Germinal center (tissue), 1 donor: ENCODE results near the gene RIMS1.

Experiments used
- DNase-seq: peaks from one replicate; pipeline ENCODE4 v3.0.0; 2012; ENCODE audit warnings: mixed read lengths, low spot score

RIMS1 gene

GRCh38 chr6:72084992-72085569 is 198.7 kb downstream of the RIMS1 start:
- DNase-seq: no peak

DNA sequence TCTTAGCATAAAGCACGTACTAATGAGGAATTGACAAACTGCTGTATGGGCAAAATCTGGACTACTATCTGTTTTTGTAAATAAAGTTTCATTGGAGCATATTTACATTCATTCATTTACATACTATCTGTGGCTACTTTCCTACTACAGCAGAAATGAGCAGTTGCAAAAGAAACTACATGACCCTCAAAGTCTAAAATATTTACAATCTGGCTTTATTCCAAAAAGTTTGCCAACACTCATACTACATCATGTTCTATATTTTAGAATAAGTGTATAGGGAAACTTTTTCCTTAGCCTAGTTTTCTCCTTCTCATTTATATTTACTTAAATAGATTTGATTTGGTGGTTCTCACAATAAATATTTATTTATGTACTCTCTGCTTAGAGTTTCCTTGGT is 208.2 kb downstream of the RIMS1 start:
- DNase-seq: no peak

GRCh38 chr6:72102561-72102960 is 216.2 kb downstream of the RIMS1 start:
- DNase-seq: no peak

- no peak for DNase-seq
Observed at GRCh38 chr6:72111611-72112010, 225.3 kb downstream of the RIMS1 start.

DNA sequence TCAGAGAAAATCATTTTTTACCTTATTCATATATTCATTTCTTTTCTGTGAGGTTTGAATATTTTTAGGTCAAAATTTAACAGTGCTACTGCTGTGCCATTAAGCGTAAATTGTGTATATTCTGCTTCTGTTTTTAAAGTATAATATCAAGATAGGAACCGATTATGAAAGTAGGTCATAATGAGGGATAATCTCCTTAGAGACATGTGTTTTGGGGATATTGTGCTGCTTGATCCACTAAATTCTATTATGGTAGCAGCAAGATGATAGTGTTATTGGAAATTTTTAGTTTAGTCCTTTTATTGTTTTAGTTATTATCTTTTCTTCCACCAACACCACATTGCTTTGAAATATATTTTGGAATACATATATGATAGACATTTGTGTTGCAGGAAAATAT is 244.0 kb downstream of the RIMS1 start:
- no peak for DNase-seq

DNA sequence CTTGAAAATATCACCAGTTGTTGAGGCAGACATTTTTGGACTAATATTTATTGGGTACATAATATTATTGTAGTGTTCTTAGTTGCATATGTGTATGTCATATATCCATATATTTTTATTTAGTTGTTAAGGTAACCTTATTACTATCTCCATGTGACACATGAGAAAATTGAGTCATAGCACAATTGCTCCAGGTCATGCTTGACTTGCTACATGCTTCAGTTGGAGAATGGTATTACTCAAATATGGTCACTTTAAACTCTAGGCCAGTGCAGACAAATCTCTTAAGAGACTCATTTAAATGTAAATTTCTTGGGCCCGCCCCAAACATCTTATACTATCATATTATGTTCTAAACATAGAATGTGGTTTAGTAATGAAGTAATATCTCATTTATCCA is 246.1 kb downstream of the RIMS1 start:
- DNase-seq: no peak

DNA sequence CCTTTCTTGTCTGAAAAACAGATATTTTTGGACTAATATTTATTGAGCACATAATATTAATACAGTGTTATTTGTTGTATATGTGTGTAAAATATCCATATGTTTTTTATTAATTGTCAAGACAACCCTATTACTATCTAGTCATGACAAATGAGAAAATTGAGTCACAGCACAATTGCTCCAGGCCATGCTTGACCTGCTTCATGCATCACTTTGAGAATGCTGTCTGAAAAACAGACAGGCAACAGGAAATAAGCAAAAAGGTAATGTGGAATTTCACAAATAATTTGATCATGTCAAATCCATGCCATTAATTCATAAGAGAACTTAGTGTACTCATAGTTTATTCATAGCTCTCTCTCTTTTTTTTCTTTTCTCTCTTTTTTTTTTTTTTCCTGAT is 246.5 kb downstream of the RIMS1 start:
- DNase-seq: no peak

DNA sequence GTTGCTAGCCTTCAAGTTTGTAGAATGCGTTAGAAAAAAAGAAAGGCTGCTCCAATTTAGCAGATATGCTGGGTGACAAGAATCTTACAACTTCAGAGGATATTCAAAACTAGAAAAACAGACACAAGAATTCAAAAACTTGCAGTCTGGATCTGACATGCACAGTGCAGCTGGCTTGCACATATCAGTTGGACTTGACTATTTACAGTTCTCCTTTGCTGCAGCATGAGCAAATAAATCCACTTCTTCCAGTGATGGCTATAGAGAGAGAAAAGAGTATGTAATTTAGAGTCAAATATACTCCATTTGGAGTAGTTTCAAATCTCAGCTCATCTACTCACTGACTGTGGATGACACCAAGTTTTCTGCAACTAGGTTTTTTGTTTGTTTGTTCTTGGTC is 247.0 kb downstream of the RIMS1 start:
- DNase-seq: no peak

GRCh38 chr6:72140795-72141194 is 254.4 kb downstream of the RIMS1 start:
- no peak for DNase-seq

DNA sequence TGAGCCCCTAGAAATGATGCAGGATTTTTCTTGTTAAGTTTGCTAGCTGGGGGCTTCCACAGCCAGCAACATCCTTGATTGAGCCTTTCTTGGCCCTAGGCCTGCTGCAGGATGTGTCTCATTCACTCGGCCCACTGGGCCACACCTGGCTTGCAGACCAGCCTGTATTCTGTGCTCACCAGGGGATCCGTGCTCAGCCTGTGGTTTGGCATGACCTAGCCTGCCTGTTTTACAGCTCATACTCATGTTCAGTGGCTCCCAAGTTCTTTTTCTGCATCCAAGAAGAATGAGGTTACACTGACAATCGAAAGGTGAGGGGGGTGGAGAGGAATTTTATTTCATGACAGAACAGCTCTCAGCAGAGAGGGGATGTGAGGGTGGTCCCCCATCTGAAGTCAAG is 263.4 kb downstream of the RIMS1 start:
- no peak for DNase-seq

GRCh38 chr6:72151742-72152141 is 265.4 kb downstream of the RIMS1 start:
- DNase-seq: no peak

DNA sequence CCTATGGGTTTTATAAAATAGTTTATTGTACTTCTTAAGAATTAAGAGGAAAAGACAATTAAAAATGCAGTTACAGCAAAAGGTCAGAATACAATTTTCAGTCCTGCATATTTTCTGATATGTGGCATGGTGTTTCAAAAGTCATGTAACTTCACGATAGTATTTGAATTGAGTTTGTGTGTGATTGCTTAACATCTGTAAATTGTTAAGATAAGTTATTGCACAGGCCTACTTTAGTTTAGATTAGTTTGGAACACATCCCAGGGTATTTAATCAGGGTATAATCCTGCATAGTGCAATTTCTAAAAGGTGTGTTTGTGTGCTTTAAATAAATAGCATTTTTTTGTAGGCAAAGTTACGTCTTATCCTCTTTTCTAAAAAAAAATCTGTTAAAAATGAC is 289.6 kb downstream of the RIMS1 start:
- DNase-seq: no peak

DNA sequence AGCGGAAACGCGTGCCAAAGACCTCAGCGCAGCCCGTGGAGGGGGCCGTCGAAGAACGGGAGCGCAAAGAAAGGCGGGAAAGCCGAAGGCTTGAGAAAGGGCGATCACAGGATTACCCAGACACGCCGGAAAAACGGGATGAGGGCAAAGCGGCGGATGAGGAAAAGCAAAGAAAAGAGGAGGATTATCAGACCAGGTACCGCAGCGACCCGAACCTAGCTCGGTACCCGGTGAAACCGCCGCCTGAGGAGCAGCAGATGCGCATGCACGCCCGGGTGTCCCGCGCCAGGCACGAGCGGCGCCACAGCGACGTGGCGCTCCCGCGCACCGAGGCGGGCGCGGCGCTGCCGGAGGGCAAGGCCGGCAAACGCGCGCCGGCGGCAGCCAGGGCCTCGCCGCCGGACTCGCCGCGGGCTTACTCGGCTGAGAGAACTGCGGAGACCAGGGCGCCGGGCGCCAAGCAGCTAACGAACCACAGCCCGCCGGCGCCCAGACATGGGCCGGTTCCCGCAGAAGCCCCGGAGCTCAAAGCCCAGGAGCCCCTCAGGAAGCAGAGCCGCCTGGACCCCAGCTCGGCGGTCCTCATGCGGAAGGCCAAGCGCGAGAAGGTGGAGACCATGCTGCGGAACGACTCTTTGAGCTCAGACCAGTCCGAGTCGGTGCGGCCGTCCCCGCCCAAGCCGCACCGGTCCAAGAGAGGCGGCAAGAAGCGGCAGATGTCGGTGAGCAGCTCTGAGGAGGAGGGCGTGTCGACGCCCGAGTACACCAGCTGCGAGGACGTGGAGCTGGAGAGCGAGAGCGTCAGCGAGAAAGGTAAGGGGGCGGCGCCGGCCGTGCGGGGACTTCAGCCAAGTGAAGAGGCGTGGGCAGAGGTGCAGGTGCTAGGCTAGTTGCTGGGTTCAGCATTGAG is 296.2 kb downstream of the RIMS1 start:
- peak; percentile 36 for DNase-seq

DNA sequence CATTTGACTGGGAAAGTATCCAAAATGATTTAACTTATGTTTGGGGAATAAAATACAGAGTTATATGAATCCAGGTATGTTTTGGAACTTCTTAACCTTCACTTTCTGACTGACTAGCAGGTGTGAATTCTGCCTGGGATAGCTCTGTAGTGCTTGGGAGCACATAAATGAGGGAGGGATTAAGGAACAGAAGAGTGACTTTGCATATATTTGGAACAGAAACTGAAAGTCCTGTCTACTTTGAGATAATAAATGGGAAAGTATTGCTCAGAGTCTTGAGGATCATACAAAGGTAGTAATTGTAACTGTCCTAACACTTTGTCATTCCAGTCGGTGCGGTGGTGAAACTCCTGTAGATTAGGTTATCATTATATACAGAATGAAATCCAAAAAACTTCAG is 317.6 kb downstream of the RIMS1 start:
- no peak for DNase-seq

- DNase-seq: no peak
Observed at GRCh38 chr6:72205500-72205899, 319.1 kb downstream of the RIMS1 start.

DNA sequence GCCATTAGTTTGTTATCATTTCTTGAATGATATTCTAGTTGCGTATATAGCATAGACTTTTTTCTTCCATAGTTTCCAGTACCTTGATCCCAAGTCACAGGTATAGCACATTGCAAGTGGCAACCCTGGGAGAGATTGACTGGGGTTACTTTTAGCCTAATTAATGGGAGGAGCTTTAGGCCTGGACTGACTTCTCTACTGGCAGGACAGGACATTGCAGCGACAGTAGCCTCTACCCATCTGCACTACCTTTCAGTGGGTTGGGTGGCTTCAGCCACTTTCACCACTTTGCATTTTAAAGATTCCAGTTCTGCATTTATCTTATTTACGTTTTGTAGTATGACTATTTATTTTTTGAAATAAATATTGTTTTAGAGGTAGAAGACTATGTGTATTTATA is 320.3 kb downstream of the RIMS1 start:
- DNase-seq: no peak

DNA sequence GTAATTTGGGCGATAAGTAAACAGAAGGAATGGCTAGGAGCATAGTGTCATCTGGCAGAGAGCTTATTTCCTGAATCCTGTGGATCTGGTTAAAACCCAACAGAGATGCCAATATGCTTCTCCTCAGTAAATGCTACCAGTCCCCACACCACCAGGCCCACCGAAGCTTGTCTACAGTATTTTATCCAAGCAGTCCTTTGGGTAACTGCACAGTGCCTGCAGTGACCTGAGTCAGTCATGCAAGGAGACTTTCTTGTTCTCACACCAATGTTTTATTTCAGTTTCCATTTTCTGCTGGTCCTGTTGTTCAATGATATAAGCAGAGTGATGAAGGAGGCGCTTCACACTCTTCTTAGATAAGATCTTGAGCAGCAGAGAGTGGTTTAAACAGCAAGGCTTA is 326.3 kb downstream of the RIMS1 start:
- DNase-seq: no peak

- DNase-seq: no peak
Observed at GRCh38 chr6:72213654-72214053, 327.3 kb downstream of the RIMS1 start.

GRCh38 chr6:72216222-72217068 is 330.1 kb downstream of the RIMS1 start:
- no peak for DNase-seq

DNA sequence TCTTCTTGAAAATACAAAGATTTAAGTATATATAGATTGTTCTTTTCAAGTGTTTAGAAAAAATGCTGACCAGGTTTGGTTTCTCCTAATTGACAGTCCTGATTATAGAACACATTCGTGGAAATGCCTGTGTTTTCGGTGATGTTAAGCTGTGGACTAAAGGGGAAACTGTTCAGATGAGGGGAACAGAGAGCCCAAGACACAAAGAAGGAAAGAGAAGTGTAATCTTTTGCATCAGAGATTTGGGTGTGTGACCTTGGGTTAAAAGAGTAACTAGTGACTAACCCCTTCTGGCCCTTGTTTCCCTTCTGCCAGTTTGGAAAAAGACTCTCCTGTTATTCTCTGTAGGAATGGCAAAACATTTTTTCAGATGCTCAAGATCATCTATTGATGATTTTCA is 331.3 kb downstream of the RIMS1 start:
- no peak for DNase-seq

DNA sequence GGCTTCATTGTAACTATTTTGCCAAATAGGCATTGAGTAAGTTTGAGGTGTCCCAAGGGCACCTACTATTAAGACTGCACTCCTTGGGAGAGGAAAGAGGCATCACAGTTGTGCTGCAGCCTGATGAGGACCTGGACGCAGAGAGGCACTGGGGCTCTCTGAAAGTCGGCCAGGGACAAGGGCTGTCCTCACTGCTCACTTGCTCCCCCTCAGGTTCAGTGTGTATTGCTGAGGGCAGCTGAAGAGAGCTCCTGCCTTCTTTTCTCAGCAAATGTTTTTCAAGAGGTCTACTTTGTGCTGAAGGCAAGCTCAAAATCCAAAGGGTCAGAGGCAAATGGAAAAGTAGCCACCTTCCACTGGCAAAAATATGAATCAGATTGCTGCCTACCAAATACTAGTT is 331.8 kb downstream of the RIMS1 start:
- DNase-seq: peak; percentile 18

DNA sequence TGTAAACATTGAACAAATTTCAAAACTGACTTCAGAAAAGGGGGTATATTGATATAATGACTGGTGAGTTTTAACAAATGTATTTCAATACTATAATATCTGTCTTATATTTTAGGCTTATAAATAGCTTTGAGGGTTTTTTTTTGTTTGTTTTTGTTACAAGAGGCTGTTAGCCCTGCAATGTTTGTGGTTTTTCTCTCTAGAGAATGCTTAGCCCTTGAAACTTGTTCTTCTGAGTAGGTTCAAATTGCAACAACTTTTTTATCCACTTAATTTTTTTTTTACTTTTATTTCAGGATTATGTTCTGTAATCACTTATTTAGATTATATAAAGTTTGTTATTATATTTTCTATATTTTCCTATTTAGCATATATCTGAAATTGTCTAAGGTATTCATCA is 333.2 kb downstream of the RIMS1 start:
- no peak for DNase-seq

GRCh38 chr6:72238021-72238420 is 351.7 kb downstream of the RIMS1 start:
- DNase-seq: no peak
